B cell (primary cell): ENCODE data around the gene FAM216A.
"Not testable (repeated sequence)": the region's sequence is repeated elsewhere in the genome, so short reads cannot be mapped to it uniquely, and the experiment has no call there.

Source experiments
- EZH2 ChIP-seq: IDR thresholded peaks from 2 replicates; pipeline ENCODE4 v1.6.1; 2012; ENCODE audit warnings: borderline replicate concordance, low read depth, mild to moderate bottlenecking, moderate library complexity, low read length; ENCODE audit not compliant: insufficient read depth, poor library complexity, severe bottlenecking
- TF ChIP-seq, protein P1 (sequence below): fragments of 200-600 bp; IDR thresholded peaks from one replicate; pipeline ENCODE4 v1.8.0; 2022; ENCODE audit warnings: antibody characterized with exemption, mild to moderate bottlenecking

DNA sequence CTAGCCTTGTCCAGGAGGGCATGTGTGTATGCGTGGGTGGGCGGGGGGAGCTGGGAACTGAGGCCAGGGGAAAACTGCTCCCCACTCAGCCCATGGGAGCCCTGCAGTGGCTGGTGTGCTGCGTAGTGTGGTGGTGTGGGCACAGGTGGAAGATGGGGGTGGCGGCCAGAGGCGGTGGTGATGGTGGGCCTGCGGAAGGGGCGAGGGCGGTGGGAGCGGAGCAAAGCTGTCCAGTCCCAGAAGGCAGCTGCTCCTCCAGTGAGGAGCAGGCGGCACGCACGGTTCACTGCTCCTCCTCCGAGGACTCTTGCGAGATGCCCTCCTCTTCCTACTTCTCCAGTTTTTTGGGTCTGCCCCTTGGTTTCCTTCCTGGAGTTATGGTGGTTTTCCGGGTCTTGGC is 39.0 kb upstream of the FAM216A start:
- TF ChIP-seq, protein P1, sequence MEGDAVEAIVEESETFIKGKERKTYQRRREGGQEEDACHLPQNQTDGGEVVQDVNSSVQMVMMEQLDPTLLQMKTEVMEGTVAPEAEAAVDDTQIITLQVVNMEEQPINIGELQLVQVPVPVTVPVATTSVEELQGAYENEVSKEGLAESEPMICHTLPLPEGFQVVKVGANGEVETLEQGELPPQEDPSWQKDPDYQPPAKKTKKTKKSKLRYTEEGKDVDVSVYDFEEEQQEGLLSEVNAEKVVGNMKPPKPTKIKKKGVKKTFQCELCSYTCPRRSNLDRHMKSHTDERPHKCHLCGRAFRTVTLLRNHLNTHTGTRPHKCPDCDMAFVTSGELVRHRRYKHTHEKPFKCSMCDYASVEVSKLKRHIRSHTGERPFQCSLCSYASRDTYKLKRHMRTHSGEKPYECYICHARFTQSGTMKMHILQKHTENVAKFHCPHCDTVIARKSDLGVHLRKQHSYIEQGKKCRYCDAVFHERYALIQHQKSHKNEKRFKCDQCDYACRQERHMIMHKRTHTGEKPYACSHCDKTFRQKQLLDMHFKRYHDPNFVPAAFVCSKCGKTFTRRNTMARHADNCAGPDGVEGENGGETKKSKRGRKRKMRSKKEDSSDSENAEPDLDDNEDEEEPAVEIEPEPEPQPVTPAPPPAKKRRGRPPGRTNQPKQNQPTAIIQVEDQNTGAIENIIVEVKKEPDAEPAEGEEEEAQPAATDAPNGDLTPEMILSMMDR, result not testable (repeated sequence)
- not testable (repeated sequence) for TF ChIP-seq EZH2
